Esophagus muscularis mucosa (tissue), 4 donors: ENCODE results near the gene MYH15. TPM values are rescaled to one million over a fixed set of nuclear protein-coding genes. Genes with fewer than 3 reads are reported as not detected.

ENCODE experiments used
- DNase-seq: peaks from one replicate; pipeline ENCODE4 v3.0.0-alpha.2; 2017; ENCODE audit errors: extremely low spot score
- H3K27ac ChIP-seq, 4 donors: fragments of 200-600 bp; sonication (generic); replicated peaks in 1 of 4; 1 replicate in 3 of 4; 2 replicates in 1 of 4; pipeline ENCODE4 v1.5.1; 2016 to 2019; ENCODE audit warnings: mild to moderate bottlenecking in 1 of 4
- H3K27me3 ChIP-seq, 4 donors: fragments of 200-600 bp; sonication (generic); one replicate each; pipeline versions ENCODE4 v1.5.1 to v1.6.0; 2016 to 2019
- H3K36me3 ChIP-seq, 4 donors: fragments of 200-600 bp; sonication (generic); one replicate each; pipeline ENCODE4 v1.5.1; 2016 to 2019
- H3K4me1 ChIP-seq, 4 donors: fragments of 200-600 bp; sonication (generic); one replicate each; pipeline ENCODE4 v1.5.1; 2016 to 2019
- H3K4me3 ChIP-seq, 4 donors: fragments of 200-600 bp; sonication (generic); 1 replicate in 2 of 4; 2 replicates in 2 of 4; pipeline ENCODE4 v1.5.1; 2016 to 2019; ENCODE audit warnings: mild to moderate bottlenecking in 4 of 4, moderate library complexity in 1 of 4
- H3K9me3 ChIP-seq, 4 donors: fragments of 200-600 bp; sonication (generic); 1 replicate in 3 of 4; 2 replicates in 1 of 4; pipeline ENCODE4 v1.5.1; 2016 to 2019
- EP300 ChIP-seq: sonication (generic); formaldehyde crosslinking; IDR thresholded peaks from one replicate; pipeline ENCODE4 v1.6.1; 2017; ENCODE audit warnings: antibody characterized with exemption
- POLR2A ChIP-seq: fragments of 450-650 bp; IDR thresholded peaks from one replicate; pipeline ENCODE4 v1.6.1; 2017; ENCODE audit warnings: antibody characterized with exemption, moderate library complexity, mild to moderate bottlenecking, low read depth
- POLR2AphosphoS5 ChIP-seq, 2 donors: sonication (generic); formaldehyde crosslinking; IDR thresholded peaks; one replicate each; pipeline ENCODE4 v1.6.1; 2017; ENCODE audit warnings: antibody characterized with exemption in 2 of 2
- WGBS: methylation state at CpG from one replicate; pipeline ENCODE4 v1.1.5; 2018; 5-methylcytosine and 5-hydroxymethylcytosine counted together
- intact Hi-C: fragments of 100-400 bp; cut with DNase I; formaldehyde crosslinking; loops from one replicate; pipeline ENCODE4 v1.15.1; 2023
- total RNA-seq, 4 donors: library from RNA; depleted of rRNA; stranded (reverse); fragments of >200 nt; gene quantifications; one replicate each; pipeline versions ENCODE4 v1.1.0 to v1.2.1, GENCODE V29; 2016
- TF ChIP-seq, protein P1 (sequence below), 3 experiments: fragments of 200-600 bp in 2 of 3; fragments of 450-650 bp in 1 of 3; sonication (generic) in 2 of 3; IDR thresholded peaks; one replicate each; pipeline ENCODE4 v1.5.1; 2017 to 2019; ENCODE audit warnings: antibody characterized with exemption in 3 of 3, mild to moderate bottlenecking in 2 of 3, moderate library complexity in 1 of 3

The MYH15 gene
- total RNA-seq, 4 donors from 2014 or later = under 0.01 to 0.34 (median 0.12) TPM

DNA sequence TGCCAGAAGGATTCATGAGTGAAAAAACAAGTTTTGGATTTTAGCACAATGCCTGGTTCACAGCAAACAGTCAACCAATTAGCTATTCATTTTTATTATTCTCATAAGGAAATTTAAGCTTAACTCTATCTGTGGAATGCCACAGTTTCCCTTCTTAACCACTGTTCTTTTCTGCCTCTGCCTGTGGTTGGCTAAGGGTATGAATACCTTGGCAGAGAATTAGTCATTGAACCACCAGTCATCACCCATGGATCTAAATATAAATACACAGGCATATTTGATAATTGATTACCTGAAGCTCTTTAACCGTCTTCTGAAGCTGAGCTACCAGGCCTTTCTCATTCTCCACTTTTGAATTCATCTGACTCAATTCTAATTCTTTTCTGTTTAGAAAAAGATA, 79.9 kb downstream of the MYH15 start:
- intact Hi-C loops = no loop called here
- Histone ChIP-seq H3K27ac (no peak overlapping the region), H3K4me1 (no peaks in the 10 kb centered on the region), H3K9me3 (no peaks in the 10 kb centered on the region), H3K36me3 (no peaks in the 10 kb centered on the region), H3K4me3 (no peak overlapping the region), H3K27me3 (no peaks in the 10 kb centered on the region)
- 98% methylated on average over 1 of the region's 1 CpG for WGBS
- DNase-seq = no peak
- TF ChIP-seq, protein P1, sequence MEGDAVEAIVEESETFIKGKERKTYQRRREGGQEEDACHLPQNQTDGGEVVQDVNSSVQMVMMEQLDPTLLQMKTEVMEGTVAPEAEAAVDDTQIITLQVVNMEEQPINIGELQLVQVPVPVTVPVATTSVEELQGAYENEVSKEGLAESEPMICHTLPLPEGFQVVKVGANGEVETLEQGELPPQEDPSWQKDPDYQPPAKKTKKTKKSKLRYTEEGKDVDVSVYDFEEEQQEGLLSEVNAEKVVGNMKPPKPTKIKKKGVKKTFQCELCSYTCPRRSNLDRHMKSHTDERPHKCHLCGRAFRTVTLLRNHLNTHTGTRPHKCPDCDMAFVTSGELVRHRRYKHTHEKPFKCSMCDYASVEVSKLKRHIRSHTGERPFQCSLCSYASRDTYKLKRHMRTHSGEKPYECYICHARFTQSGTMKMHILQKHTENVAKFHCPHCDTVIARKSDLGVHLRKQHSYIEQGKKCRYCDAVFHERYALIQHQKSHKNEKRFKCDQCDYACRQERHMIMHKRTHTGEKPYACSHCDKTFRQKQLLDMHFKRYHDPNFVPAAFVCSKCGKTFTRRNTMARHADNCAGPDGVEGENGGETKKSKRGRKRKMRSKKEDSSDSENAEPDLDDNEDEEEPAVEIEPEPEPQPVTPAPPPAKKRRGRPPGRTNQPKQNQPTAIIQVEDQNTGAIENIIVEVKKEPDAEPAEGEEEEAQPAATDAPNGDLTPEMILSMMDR (IDR thresholded peaks at IDR 0.05) = no peak
- no peak for TF ChIP-seq POLR2AphosphoS5 (IDR thresholded peaks at IDR 0.05)
- TF ChIP-seq EP300 = no peak
- no peak for TF ChIP-seq POLR2A

DNA sequence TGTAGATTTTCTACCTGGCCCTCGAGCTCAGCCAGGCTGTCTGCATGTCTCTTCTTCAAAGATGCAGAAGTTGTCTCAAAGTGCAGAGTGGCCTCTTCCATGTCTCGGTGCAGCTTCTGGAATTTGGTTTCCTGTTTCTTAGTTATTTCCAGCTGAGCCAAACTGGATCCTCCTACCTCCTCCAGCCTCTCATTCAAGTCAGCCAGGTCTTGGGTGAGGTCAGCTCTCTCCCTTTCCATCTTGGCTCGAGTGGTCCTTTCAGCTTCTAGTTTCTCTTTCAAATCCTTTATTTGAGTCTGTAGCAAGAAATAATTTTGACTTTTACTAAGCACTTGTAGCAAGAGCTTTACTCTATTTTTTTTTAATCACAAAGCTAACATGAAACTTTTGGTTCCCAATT, 81.8 kb downstream of the MYH15 start:
- Histone ChIP-seq H3K36me3 (no peaks in the 10 kb centered on the region), H3K27ac (no peak overlapping the region), H3K4me1 (no peaks in the 10 kb centered on the region), H3K27me3 (no peaks in the 10 kb centered on the region), H3K9me3 (no peaks in the 10 kb centered on the region), H3K4me3 (no peak overlapping the region)
- TF ChIP-seq, protein P1 (IDR thresholded peaks at IDR 0.05) = no peak
- TF ChIP-seq EP300 = no peak
- no peak for TF ChIP-seq POLR2AphosphoS5 (IDR thresholded peaks at IDR 0.05)
- TF ChIP-seq POLR2A = no peak
- no peak for DNase-seq
- intact Hi-C loops = no loop called here
- 65% methylated on average over 3 of the region's 3 CpGs for WGBS

DNA sequence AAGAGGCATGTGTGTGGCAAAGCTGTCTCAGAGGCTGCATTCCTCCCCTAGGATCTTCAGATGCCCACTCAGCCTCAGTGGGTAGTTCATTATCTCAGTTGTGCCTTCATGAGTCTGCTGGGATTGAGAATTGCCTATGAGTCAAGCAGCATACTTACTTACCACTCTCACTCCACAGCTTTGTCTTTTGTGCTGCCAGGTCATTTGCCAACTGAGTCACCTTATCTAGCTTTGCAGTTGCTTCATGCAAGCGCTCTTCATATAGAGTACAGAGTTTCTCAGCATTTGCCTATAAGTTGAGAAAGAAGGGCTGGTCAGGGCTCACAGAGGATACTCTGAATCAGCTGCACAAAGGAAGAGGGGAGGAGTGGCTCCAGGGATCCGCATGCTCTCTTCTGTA, 89.5 kb downstream of the MYH15 start:
- no peak for TF ChIP-seq POLR2A
- no peak for TF ChIP-seq POLR2AphosphoS5 (IDR thresholded peaks at IDR 0.05)
- intact Hi-C loops = no loop called here
- Histone ChIP-seq H3K27ac (no peak overlapping the region), H3K4me3 (no peak overlapping the region), H3K27me3 (no peaks in the 10 kb centered on the region), H3K36me3 (no peaks in the 10 kb centered on the region), H3K9me3 (no peaks in the 10 kb centered on the region), H3K4me1 (no peaks in the 10 kb centered on the region)
- DNase-seq = no peak
- WGBS = 100% methylated on average over 2 of the region's 2 CpGs

DNA sequence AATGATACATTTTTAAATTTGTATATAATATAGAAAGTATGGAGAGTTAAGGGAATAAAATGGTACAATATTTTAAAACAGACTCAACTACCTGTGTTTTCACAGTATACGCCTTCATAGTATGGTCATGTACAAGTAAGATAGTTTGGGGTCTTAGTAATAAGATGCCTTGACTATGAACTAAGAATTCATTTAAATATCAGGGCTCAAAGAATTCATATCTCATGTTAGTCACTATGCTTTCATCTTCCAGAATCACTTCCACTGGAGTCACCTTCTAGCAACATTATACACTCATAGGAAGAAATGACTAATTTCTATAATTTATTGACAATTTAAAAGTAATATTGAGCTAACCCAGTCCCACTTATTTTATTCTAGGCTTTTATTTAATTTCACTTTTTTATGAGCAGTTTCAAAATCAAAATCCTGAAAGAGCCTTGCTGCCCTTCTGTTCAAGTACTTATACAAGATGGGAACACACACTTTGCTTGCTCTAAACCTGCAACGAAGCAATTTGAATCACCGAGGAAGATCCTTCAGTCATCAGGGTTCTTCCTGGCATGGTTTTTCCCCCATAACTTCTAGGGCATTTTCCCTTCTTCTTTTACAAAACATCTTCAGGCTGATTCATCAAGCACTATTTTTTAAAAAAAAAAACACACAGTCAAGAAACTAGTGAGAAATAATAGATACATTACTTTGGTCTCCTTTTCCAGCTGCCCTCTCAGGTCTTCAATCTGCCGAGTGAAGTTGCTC, 94.1 kb downstream of the MYH15 start:
- Histone ChIP-seq H3K27me3 (no peaks in the 10 kb centered on the region), H3K27ac (no peak overlapping the region), H3K4me3 (no peak overlapping the region), H3K4me1 (no peaks in the 10 kb centered on the region), H3K9me3 (no peaks in the 10 kb centered on the region), H3K36me3 (no peaks in the 10 kb centered on the region)
- WGBS = 95% methylated on average over 4 of the region's 4 CpGs
- no peak for TF ChIP-seq POLR2AphosphoS5 (IDR thresholded peaks at IDR 0.05)
- TF ChIP-seq EP300 = no peak
- no peak for TF ChIP-seq POLR2A
- TF ChIP-seq, protein P1 (IDR thresholded peaks at IDR 0.05) = no peak
- intact Hi-C loops = no loop called here
- DNase-seq = no peak

DNA sequence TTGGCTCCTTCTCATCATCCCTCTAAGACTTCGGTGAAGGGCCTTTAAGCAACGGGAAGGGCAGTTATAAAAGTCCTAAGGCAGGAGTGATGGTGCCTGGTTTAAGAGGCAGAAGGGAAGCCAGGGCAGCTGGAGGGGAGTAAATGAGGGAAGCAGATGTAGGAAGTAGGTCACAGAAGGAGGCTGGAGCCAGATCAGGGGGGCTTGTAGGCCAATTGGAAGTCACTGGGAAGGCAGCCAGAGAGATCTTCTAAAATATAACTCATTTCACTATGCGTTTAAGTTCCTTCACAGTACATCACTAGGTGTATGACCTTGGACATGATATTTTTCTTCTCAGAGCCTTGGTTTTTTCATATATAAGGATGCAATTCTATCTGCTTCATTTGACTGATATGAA, 94.7 kb downstream of the MYH15 start:
- intact Hi-C loops = no loop called here
- WGBS = 76% methylated on average over 3 of the region's 3 CpGs
- H3K27me3 ChIP-seq = no peaks in the 10 kb centered on the region

More for the DNA sequence above, 94.7 kb downstream of the MYH15 start:
- DNase-seq = no peak
- Histone ChIP-seq H3K27ac (no peak overlapping the region), H3K9me3 (no peaks in the 10 kb centered on the region), H3K4me3 (no peak overlapping the region), H3K4me1 (no peaks in the 10 kb centered on the region), H3K36me3 (no peaks in the 10 kb centered on the region)
- TF ChIP-seq POLR2A (no peak), POLR2AphosphoS5 (IDR thresholded peaks at IDR 0.05) (no peak), EP300 (no peak)
- TF ChIP-seq, protein P1 (IDR thresholded peaks at IDR 0.05) = no peak
